Globus pallidus (tissue), 1 donor: ENCODE results near the gene CDK15.

Source experiments
- DNase-seq: peaks from one replicate; pipeline ENCODE4 v3.0.0-alpha.2; 2015; ENCODE audit warnings: low spot score

The CDK15 gene

GRCh38 chr2:201871471-201871870 is 65.1 kb downstream of the CDK15 start:
- no peak for DNase-seq

GRCh38 chr2:201872591-201872990 is 66.3 kb downstream of the CDK15 start:
- DNase-seq = peak; percentile 35

GRCh38 chr2:201879996-201880395 is 73.7 kb downstream of the CDK15 start:
- no peak for DNase-seq

GRCh38 chr2:201880579-201880978 is 74.2 kb downstream of the CDK15 start:
- no peak for DNase-seq

GRCh38 chr2:201880993-201881611 is 74.8 kb downstream of the CDK15 start:
- DNase-seq = no peak

- no peak for DNase-seq
Observed at GRCh38 chr2:201881741-201882140, 75.4 kb downstream of the CDK15 start.

GRCh38 chr2:201882353-201883090 is 76.2 kb downstream of the CDK15 start:
- DNase-seq = no peak

- DNase-seq = no peak
Observed at GRCh38 chr2:201883606-201884369, 77.5 kb downstream of the CDK15 start.

GRCh38 chr2:201886504-201886903 is 80.2 kb downstream of the CDK15 start:
- no peak for DNase-seq

GRCh38 chr2:201887773-201888425 is 81.6 kb downstream of the CDK15 start:
- no peak for DNase-seq

GRCh38 chr2:201888426-201888800 is 82.1 kb downstream of the CDK15 start:
- no peak for DNase-seq

GRCh38 chr2:201890453-201890852 is 84.1 kb downstream of the CDK15 start:
- no peak for DNase-seq

GRCh38 chr2:201891676-201892075 is 85.3 kb downstream of the CDK15 start:
- DNase-seq = no peak

- DNase-seq = no peak
Observed at GRCh38 chr2:201892516-201892915, 86.2 kb downstream of the CDK15 start.

- DNase-seq = no peak
Observed at GRCh38 chr2:201900362-201900761, 94.0 kb downstream of the CDK15 start.

- DNase-seq = no peak
Observed at GRCh38 chr2:201901786-201902185, 95.4 kb downstream of the CDK15 start.

GRCh38 chr2:201904538-201905420 is 98.4 kb downstream of the CDK15 start:
- no peak for DNase-seq

- no peak for DNase-seq
Observed at GRCh38 chr2:201906777-201907562, 100.6 kb downstream of the CDK15 start.

- DNase-seq = no peak
Observed at GRCh38 chr2:201907563-201907881, 101.2 kb downstream of the CDK15 start.

GRCh38 chr2:201908901-201909300 is 102.6 kb downstream of the CDK15 start:
- DNase-seq = peak; percentile 29

GRCh38 chr2:201909348-201909747 is 103.0 kb downstream of the CDK15 start:
- DNase-seq = no peak
